ENCODE measurements around the gene ATP12A. TPM values are rescaled to one million over a fixed set of nuclear protein-coding genes. Genes with fewer than 3 reads are reported as not detected.
A peak's percentile ranks its signal among the peaks of the same experiment; 100 is the strongest.

ATP12A gene
- total and polyA plus RNA-seq, 2 of the 8 experiments (the other 6 are each of a cell fraction or from before 2014, with no cell fraction given): 0.80 to 1.3 TPM

DNA sequence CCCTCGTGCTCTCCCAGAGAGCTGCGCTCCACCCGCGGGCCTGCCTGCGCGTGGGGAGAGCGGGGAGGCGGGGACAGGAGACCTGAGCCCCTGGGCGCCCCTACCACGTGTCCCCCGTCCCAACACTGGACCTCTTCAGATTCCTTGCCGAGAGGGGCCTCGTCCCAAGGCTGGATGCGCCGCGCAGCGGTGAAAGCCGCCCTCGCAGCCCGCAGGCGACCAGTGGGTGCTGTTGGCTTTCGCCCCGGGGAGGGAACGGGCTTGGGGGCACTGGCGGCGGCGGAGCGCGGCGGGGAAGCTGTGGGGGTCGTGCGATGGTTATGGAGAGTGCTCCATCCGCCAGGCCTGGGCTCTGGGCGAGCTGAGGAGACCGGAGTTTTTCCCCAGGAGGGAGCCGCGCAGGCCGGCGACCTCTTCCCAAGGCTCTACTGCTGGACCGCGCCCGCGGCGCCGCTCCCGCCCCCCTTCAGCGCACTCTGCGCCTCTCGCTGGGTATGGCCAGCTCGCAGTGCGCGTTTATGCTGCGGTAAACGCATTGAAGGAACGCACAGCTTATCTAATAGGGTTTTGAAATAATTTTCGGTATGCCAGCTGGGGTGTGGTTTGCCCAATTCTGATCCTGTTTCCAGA lies 66.5 kb downstream of the ATP12A start (continued):
- TF ChIP-seq EGR1 (IDR thresholded peaks at IDR 0.05; ENCODE audit: borderline replicate concordance, low read depth, low read length) (no peak), EP300 (IDR thresholded peaks at IDR 0.05; ENCODE audit: borderline replicate concordance in 1 of 2, low read depth in 2 of 2, low read length in 2 of 2) (no peak), PHF8 (conservative IDR thresholded peaks at IDR 0.05; ENCODE audit: low read depth, low read length) (no peak), RAD21 (IDR thresholded peaks at IDR 0.05 in 1 of 2, conservative IDR thresholded peaks at IDR 0.05 in 1 of 2; ENCODE audit: low read depth in 2 of 2, low read length in 2 of 2) (peak; percentile 41 to 49), HDAC2 (IDR thresholded peaks at IDR 0.05; ENCODE audit: borderline replicate concordance in 1 of 2, low read depth in 2 of 2, low read length in 2 of 2) (0 out of 4 replicates have a peak, but pooled peaks of 1 of the 2 experiments have one; percentile 37), GABPA (IDR thresholded peaks at IDR 0.05; ENCODE audit: borderline replicate concordance, insufficient read depth, low read length) (no peak), JUND (IDR thresholded peaks at IDR 0.05; ENCODE audit: low read length) (no peak), KDM1A (IDR thresholded peaks at IDR 0.05; ENCODE audit: borderline replicate concordance, low read length) (no peak), MAX (IDR thresholded peaks at IDR 0.05) (peak; percentile 67), CBX5 (IDR thresholded peaks at IDR 0.05; ENCODE audit: low read depth, low read length) (no peak)
- TF ChIP-seq, protein P1, sequence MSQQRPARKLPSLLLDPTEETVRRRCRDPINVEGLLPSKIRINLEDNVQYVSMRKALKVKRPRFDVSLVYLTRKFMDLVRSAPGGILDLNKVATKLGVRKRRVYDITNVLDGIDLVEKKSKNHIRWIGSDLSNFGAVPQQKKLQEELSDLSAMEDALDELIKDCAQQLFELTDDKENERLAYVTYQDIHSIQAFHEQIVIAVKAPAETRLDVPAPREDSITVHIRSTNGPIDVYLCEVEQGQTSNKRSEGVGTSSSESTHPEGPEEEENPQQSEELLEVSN (IDR thresholded peaks at IDR 0.05): peak; percentile 78
- TF ChIP-seq, protein P2, sequence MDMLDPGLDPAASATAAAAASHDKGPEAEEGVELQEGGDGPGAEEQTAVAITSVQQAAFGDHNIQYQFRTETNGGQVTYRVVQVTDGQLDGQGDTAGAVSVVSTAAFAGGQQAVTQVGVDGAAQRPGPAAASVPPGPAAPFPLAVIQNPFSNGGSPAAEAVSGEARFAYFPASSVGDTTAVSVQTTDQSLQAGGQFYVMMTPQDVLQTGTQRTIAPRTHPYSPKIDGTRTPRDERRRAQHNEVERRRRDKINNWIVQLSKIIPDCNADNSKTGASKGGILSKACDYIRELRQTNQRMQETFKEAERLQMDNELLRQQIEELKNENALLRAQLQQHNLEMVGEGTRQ (IDR thresholded peaks at IDR 0.05; ENCODE audit: low read length): peak; percentile 40; the same call in 1 of the 2 replicates

Data from H1 (cell line).